KMS-11 (cell line): ENCODE measurements around the gene AIF1.

Experiments
- H2AFZ ChIP-seq: fragments of 200-600 bp; sonication (generic); 2 replicates; pipeline ENCODE4 v1.6.1; 2016; ENCODE audit warnings: antibody characterized with exemption, mixed run types, low read depth
- H3K27ac ChIP-seq: fragments of 200-600 bp; sonication (generic); 2 replicates; pipeline ENCODE4 v1.6.1; 2016; ENCODE audit warnings: mild to moderate bottlenecking, mixed run types
- H3K27me3 ChIP-seq: fragments of 200-600 bp; sonication (generic); 2 replicates; pipeline ENCODE4 v1.6.1; 2017; ENCODE audit warnings: mild to moderate bottlenecking, low read depth, mixed run types, moderate library complexity; ENCODE audit not compliant: insufficient read depth
- H3K36me3 ChIP-seq: fragments of 200-600 bp; sonication (generic); 2 replicates; pipeline ENCODE4 v1.6.1; 2017; ENCODE audit warnings: mild to moderate bottlenecking, mixed run types; ENCODE audit not compliant: insufficient read depth
- H3K4me1 ChIP-seq: fragments of 200-600 bp; sonication (generic); 2 replicates; pipeline ENCODE4 v1.6.1; 2016; ENCODE audit warnings: mild to moderate bottlenecking, low read depth, mixed run types; ENCODE audit not compliant: poor library complexity, severe bottlenecking
- H3K4me2 ChIP-seq: fragments of 200-600 bp; sonication (generic); 2 replicates; pipeline ENCODE4 v1.7.0; 2016; ENCODE audit warnings: mild to moderate bottlenecking, mixed run types
- H3K4me3 ChIP-seq: fragments of 200-600 bp; sonication (generic); IDR thresholded peaks from 2 replicates; pipeline ENCODE4 v1.6.1; 2017; ENCODE audit warnings: low read depth, low read length, mixed read lengths; ENCODE audit not compliant: insufficient read depth
- H3K79me2 ChIP-seq: fragments of 200-600 bp; sonication (generic); 2 replicates; pipeline ENCODE4 v1.6.1; 2016; ENCODE audit warnings: low read depth, mixed run types; ENCODE audit not compliant: insufficient read depth
- H3K9ac ChIP-seq: fragments of 200-600 bp; sonication (generic); 2 replicates; pipeline ENCODE4 v1.6.1; 2016; ENCODE audit warnings: mild to moderate bottlenecking, mixed run types
- H4K20me1 ChIP-seq: fragments of 200-600 bp; sonication (generic); 2 replicates; pipeline ENCODE4 v1.6.1; 2016; ENCODE audit warnings: mild to moderate bottlenecking, mixed run types; ENCODE audit not compliant: insufficient read depth
- CTCF ChIP-seq: fragments of 200-600 bp; sonication (generic); conservative IDR thresholded peaks from 2 replicates; pipeline ENCODE4 v1.6.1; 2017; ENCODE audit warnings: low read depth, mild to moderate bottlenecking, antibody characterized with exemption, low read length, moderate library complexity, mixed read lengths

The AIF1 gene

GRCh38 chr6:31610968-31611367 is 4.1 kb upstream of the AIF1 start:
- no peaks in the 10 kb centered on the region for H3K36me3 ChIP-seq
- no peak overlapping the region for H3K27ac ChIP-seq
- H3K79me2 ChIP-seq = no peaks in the 10 kb centered on the region
- no peak overlapping the region for H3K9ac ChIP-seq
- H3K4me2 ChIP-seq = no peak overlapping the region
- no peaks in the 10 kb centered on the region for H4K20me1 ChIP-seq
- no peak overlapping the region for H3K4me3 ChIP-seq
- H3K4me1 ChIP-seq = no peaks in the 10 kb centered on the region
- H2AFZ ChIP-seq = no peak overlapping the region
- H3K27me3 ChIP-seq = no peaks in the 10 kb centered on the region
- TF ChIP-seq CTCF = no peak

DNA sequence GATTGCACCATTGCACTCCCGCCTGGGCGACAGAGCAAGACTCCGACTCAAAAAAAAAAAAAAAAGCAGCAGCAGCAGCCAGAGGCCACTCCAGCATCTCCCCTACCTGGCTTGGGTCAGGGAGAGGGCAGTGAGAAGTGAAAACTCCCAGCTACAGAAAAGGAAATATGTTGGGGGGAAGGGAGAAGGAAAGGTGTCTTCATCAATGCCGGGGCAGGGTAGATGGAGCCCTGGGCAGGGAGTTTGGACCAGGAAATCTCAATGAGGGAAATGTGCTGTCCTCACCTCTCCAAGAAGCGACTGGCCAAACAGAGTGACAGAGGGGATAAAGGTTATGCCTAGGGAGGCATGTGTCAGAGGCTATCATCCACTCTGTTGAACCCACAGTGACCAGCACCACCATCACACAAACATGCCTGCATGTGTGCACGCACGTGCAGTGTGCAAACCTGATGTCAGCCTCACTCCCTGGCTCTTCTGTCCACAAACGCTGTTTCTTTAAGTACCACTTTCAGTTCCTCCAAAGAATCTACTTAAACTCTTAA is 887 bp upstream of the AIF1 start:
- H3K9ac ChIP-seq = no peak overlapping the region
- no peak overlapping the region for H3K4me2 ChIP-seq
- peaks cover 16% of the 10 kb centered on the region for H3K4me1 ChIP-seq
- no peaks in the 10 kb centered on the region for H3K36me3 ChIP-seq
- H4K20me1 ChIP-seq = no peaks in the 10 kb centered on the region
- no peak for TF ChIP-seq CTCF
- no peak overlapping the region for H2AFZ ChIP-seq
- H3K79me2 ChIP-seq = no peaks in the 10 kb centered on the region
- no peak overlapping the region for H3K27ac ChIP-seq
- no peak overlapping the region for H3K4me3 ChIP-seq
- H3K27me3 ChIP-seq = no peaks in the 10 kb centered on the region

- Histone ChIP-seq H3K27ac (no peak overlapping the region), H3K9ac (no peak overlapping the region), H4K20me1 (no peaks in the 10 kb centered on the region), H2AFZ (no peak overlapping the region), H3K36me3 (no peaks in the 10 kb centered on the region), H3K4me3 (no peak overlapping the region), H3K79me2 (peaks cover under 1% of the 10 kb centered on the region; the same call in 1 of the 2 replicates), H3K4me2 (no peak overlapping the region), H3K4me1 (peaks cover 20% of the 10 kb centered on the region), H3K27me3 (no peaks in the 10 kb centered on the region)
- no peak for TF ChIP-seq CTCF
Observed at GRCh38 chr6:31615748-31616147, 714 bp downstream of the AIF1 start.

- Histone ChIP-seq H3K27ac (no peak overlapping the region), H3K4me2 (peak overlapping the region; percentile 37), H3K4me1 (peaks cover 23% of the 10 kb centered on the region), H3K9ac (no peak overlapping the region), H3K27me3 (no peaks in the 10 kb centered on the region), H3K36me3 (no peaks in the 10 kb centered on the region), H4K20me1 (no peaks in the 10 kb centered on the region), H2AFZ (0 out of 2 replicates have a peak overlapping the region, but pooled peaks have one; percentile 20), H3K4me3 (no peak overlapping the region), H3K79me2 (peaks cover 13% of the 10 kb centered on the region)
- no peak for TF ChIP-seq CTCF
Observed at GRCh38 chr6:31617010-31617409, 2.0 kb downstream of the AIF1 start.
